HCT116 (cell line): ENCODE data around the gene AIMP1.

ENCODE experiments used
- CEBPB ChIP-seq: IDR thresholded peaks from 2 replicates; pipeline ENCODE4 v1.6.1; 2012; ENCODE audit warnings: low read depth
- CTCF ChIP-seq, 3 experiments: fragments of 200-600 bp in 1 of 3; sonication (generic) in 1 of 3; IDR thresholded peaks in 2 of 3; conservative IDR thresholded peaks in 1 of 3; 2 replicates each; pipeline ENCODE4 v1.5.1; 2012 to 2017; ENCODE audit warnings: low read depth in 2 of 3, low read length in 2 of 3, antibody characterized with exemption in 1 of 3, borderline replicate concordance in 1 of 3, control low read depth in 1 of 3, mild to moderate bottlenecking in 1 of 3, mixed read lengths in 1 of 3, mixed run types in 1 of 3, moderate library complexity in 1 of 3; ENCODE audit not compliant: insufficient read depth in 1 of 3
- EZH2 ChIP-seq: fragments of 200-600 bp; sonication (generic); IDR thresholded peaks from 2 replicates; pipeline ENCODE4 v1.6.1; 2017; ENCODE audit warnings: antibody characterized with exemption, mixed run types
- MAX ChIP-seq: IDR thresholded peaks from 2 replicates; pipeline ENCODE4 v1.6.1; 2012
- POLR2A ChIP-seq: IDR thresholded peaks from 2 replicates; pipeline ENCODE4 v1.7.0; 2011; ENCODE audit warnings: borderline replicate concordance; ENCODE audit not compliant: insufficient read depth, insufficient read length; ENCODE audit errors: extremely low read depth
- POLR2AphosphoS5 ChIP-seq: IDR thresholded peaks from 2 replicates; pipeline ENCODE4 v1.6.1; 2011; ENCODE audit warnings: mild to moderate bottlenecking, low read depth, low read length, moderate library complexity
- RAD21 ChIP-seq: IDR thresholded peaks from 2 replicates; pipeline ENCODE4 v1.6.1; 2012; ENCODE audit warnings: low read depth, mild to moderate bottlenecking
- REST ChIP-seq: IDR thresholded peaks from 2 replicates; pipeline ENCODE4 v1.6.1; 2012; ENCODE audit warnings: low read depth
- TCF7L2 ChIP-seq: IDR thresholded peaks from 2 replicates; pipeline ENCODE4 v1.7.0; 2011; ENCODE audit warnings: borderline replicate concordance, inconsistent platforms; ENCODE audit not compliant: insufficient read depth, insufficient read length; ENCODE audit errors: extremely low read depth
- ZBTB33 ChIP-seq: IDR thresholded peaks from 2 replicates; pipeline ENCODE4 v1.6.1; 2011; ENCODE audit warnings: mild to moderate bottlenecking, low read length, moderate library complexity; ENCODE audit not compliant: insufficient replicate concordance; ENCODE audit errors: extremely low read depth

- no peak for TF ChIP-seq EZH2
- no peak for TF ChIP-seq REST
- TF ChIP-seq ZBTB33 = no peak
- TF ChIP-seq CEBPB = no peak
- no peak for TF ChIP-seq POLR2A
- TF ChIP-seq MAX = no peak
- no peak for TF ChIP-seq POLR2AphosphoS5
- TF ChIP-seq CTCF (IDR thresholded peaks at IDR 0.05 in 2 of 3, conservative IDR thresholded peaks at IDR 0.05 in 1 of 3; ENCODE audit: borderline replicate concordance in 1 of 3, insufficient read depth in 1 of 3, low read depth in 2 of 3, low read length in 2 of 3) = no peak
- no peak for TF ChIP-seq TCF7L2
- no peak for TF ChIP-seq RAD21
Measured at GRCh38 chr4:106384878-106385277, 68.5 kb downstream of the AIMP1 start.
